Lower leg skin (tissue), 3 donors: Measurements from ENCODE around the gene GNAT3.

Experiments
- POLR2A ChIP-seq, 2 donors: fragments of 450-650 bp; IDR thresholded peaks; one replicate each; pipeline ENCODE4 v1.6.1; 2016 to 2017; ENCODE audit warnings: antibody characterized with exemption in 2 of 2, mild to moderate bottlenecking in 1 of 2, moderate library complexity in 1 of 2
- TF ChIP-seq, protein P1 (sequence below), 3 donors: fragments of 450-650 bp; IDR thresholded peaks; one replicate each; pipeline ENCODE4 v1.5.1; 2016; ENCODE audit warnings: antibody characterized with exemption in 3 of 3, mild to moderate bottlenecking in 3 of 3, moderate library complexity in 2 of 3

DNA sequence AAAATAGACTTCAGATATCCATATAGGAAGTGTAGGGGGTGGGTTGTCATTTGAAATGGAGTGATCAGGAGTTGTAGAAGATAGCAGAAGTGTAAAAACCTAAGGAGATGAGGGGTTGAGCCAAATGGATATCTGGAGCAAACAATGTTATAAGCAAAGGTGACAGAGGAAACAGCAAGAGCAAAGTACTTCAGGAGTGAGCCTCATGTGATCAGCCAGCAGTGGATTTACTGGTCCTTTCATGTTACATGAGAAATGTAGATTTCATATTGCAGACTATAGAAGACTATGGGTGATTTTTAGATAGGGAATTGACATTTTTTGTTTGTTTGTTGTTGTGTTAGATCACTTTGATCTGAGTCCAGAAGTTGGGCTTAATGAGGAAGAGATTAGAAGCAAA, 47.7 kb downstream of the GNAT3 start:
- TF ChIP-seq, protein P1, sequence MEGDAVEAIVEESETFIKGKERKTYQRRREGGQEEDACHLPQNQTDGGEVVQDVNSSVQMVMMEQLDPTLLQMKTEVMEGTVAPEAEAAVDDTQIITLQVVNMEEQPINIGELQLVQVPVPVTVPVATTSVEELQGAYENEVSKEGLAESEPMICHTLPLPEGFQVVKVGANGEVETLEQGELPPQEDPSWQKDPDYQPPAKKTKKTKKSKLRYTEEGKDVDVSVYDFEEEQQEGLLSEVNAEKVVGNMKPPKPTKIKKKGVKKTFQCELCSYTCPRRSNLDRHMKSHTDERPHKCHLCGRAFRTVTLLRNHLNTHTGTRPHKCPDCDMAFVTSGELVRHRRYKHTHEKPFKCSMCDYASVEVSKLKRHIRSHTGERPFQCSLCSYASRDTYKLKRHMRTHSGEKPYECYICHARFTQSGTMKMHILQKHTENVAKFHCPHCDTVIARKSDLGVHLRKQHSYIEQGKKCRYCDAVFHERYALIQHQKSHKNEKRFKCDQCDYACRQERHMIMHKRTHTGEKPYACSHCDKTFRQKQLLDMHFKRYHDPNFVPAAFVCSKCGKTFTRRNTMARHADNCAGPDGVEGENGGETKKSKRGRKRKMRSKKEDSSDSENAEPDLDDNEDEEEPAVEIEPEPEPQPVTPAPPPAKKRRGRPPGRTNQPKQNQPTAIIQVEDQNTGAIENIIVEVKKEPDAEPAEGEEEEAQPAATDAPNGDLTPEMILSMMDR (IDR thresholded peaks at IDR 0.05), result no peak
- TF ChIP-seq POLR2A (IDR thresholded peaks at IDR 0.05), result no peak
